Type B pancreatic cell (in vitro differentiated cells): ENCODE data around the gene GDI2. TPM values are rescaled to one million over a fixed set of nuclear protein-coding genes. Genes with fewer than 3 reads are reported as not detected.
A peak's percentile ranks its signal among the peaks of the same experiment; 100 is the strongest.
"Not testable (repeated sequence)": the region's sequence is repeated elsewhere in the genome, so short reads cannot be mapped to it uniquely, and the experiment has no call there.

ENCODE experiments used
- DNase-seq: peaks from one replicate; pipeline ENCODE4 v3.0.0; 2021; ENCODE audit warnings: mixed read lengths; ENCODE audit not compliant: unreplicated experiment; ENCODE audit errors: extremely low spot score
- H3K27ac Mint-ChIP-seq: 2 replicates; pipeline ENCODE4 v1.8.0; 2021; ENCODE audit warnings: mild to moderate bottlenecking, mixed read lengths
- H3K27me3 Mint-ChIP-seq: 2 replicates; pipeline ENCODE4 v1.8.0; 2021; ENCODE audit warnings: mixed read lengths
- H3K36me3 Mint-ChIP-seq: 2 replicates; pipeline ENCODE4 v1.8.0; 2021; ENCODE audit warnings: mixed read lengths
- H3K4me1 Mint-ChIP-seq: one replicate; pipeline ENCODE4 v1.8.0; 2021; ENCODE audit warnings: mixed read lengths; ENCODE audit not compliant: unreplicated experiment
- H3K4me3 Mint-ChIP-seq: 2 replicates; pipeline ENCODE4 v1.8.0; 2021; ENCODE audit warnings: mild to moderate bottlenecking, mixed read lengths
- H3K9me3 Mint-ChIP-seq: 2 replicates; pipeline ENCODE4 v1.8.0; 2021; ENCODE audit warnings: mixed read lengths
- total RNA-seq: library from RNA; stranded (reverse); gene quantifications from 2 replicates; pipeline ENCODE4 v1.2.1, GENCODE V29; 2021; ENCODE audit warnings: low replicate concordance
- TF ChIP-seq, protein P1 (sequence below): fragments of 200-600 bp; sonication (generic); conservative IDR thresholded peaks from 2 replicates; pipeline ENCODE4 v1.5.0; 2021; ENCODE audit warnings: antibody characterized with exemption, mild to moderate bottlenecking

GDI2 gene
- total RNA-seq, 1 donor from 2014 or later: 245 TPM

DNA sequence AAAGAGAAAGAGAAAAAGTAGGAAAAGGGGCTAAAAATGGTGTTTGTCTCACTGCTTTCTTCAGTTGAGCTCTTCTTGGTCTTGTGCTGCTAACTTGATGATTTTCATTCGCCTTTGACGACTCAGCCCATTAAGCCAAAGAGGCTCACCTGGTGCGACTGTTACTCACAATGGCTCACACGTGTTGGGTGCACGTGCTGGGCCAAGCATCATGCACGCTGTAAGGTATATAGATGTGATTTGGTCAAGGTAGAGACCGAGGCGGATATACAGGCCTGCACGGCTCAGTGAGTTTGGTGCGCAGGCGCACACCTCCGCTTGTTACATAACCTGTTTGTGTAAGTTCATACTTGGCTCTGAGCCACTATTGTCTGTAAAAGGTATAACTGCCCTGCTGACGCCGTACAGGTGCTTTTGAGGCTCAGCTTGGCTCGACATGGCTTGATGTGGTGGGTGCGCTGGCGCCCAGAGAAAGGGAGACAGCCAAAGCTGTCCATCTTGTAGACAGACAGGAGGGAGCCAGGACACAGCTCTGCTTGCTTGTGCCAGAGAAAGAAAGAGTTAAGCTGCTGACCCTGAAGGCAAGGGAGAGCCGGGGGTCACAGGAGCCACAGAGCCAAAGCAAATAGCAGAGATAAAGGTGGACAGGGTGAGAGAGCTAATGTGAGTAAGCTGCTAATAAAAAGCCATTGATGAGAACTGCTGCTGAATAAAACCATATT is 42.9 kb upstream of the GDI2 start:
- no peaks in the 10 kb centered on the region for H3K36me3 Mint-ChIP-seq

DNA sequence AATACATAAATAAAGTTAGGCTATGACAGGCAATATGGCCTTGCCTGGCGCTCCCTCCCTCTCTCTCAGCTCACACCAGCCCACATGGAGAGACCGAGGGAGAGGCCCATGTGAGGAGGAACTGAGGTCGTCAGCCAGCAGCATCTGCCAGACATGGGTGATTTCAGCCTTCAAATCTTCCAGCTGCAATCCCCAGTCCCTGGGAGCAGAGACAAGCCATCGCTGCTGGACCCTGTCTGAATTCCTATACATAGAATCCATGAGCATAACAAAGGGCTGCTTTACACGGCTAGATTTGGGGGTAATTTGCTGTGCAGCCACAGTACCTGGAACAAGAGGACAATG is 40.9 kb upstream of the GDI2 start:
- Mint-ChIP-seq H3K4me1 (no peaks in the 10 kb centered on the region), H3K4me3 (no peak overlapping the region), H3K36me3 (no peaks in the 10 kb centered on the region), H3K27ac (no peak overlapping the region), H3K27me3 (no peaks in the 10 kb centered on the region), H3K9me3 (no peaks in the 10 kb centered on the region)
- TF ChIP-seq, protein P1, sequence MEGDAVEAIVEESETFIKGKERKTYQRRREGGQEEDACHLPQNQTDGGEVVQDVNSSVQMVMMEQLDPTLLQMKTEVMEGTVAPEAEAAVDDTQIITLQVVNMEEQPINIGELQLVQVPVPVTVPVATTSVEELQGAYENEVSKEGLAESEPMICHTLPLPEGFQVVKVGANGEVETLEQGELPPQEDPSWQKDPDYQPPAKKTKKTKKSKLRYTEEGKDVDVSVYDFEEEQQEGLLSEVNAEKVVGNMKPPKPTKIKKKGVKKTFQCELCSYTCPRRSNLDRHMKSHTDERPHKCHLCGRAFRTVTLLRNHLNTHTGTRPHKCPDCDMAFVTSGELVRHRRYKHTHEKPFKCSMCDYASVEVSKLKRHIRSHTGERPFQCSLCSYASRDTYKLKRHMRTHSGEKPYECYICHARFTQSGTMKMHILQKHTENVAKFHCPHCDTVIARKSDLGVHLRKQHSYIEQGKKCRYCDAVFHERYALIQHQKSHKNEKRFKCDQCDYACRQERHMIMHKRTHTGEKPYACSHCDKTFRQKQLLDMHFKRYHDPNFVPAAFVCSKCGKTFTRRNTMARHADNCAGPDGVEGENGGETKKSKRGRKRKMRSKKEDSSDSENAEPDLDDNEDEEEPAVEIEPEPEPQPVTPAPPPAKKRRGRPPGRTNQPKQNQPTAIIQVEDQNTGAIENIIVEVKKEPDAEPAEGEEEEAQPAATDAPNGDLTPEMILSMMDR: no peak
- DNase-seq: no peak

More for the DNA sequence above, 42.9 kb upstream of the GDI2 start:
- no peaks in the 10 kb centered on the region for H3K9me3 Mint-ChIP-seq
- DNase-seq: no peak
- TF ChIP-seq, protein P1: no peak
- no peak overlapping the region for H3K4me3 Mint-ChIP-seq
- no peak overlapping the region for H3K27ac Mint-ChIP-seq
- no peaks in the 10 kb centered on the region for H3K27me3 Mint-ChIP-seq
- no peaks in the 10 kb centered on the region for H3K4me1 Mint-ChIP-seq

DNA sequence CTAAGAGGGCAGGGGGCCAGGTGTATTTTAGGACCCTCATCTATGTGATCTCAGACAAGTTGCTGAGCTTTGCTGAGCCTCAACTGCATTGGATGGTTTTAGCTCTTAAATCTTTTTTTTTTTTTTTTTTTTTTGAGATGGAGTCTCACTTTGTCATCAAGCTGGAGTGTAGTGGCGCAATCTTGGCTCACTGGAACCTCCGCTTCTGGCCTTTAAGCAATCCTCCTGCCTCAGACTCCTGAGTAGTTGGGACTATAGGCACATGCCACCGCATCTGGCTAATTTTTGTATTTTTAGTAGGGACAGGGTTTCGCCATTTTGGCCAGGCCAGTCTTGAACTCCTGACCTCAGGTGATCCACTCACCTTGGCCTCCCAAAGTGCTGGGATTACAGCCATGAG is 33.4 kb upstream of the GDI2 start:
- DNase-seq, H3K36me3 Mint-ChIP-seq, H3K9me3 Mint-ChIP-seq, H3K4me3 Mint-ChIP-seq, H3K27ac Mint-ChIP-seq, H3K27me3 Mint-ChIP-seq: not testable (repeated sequence)
- H3K4me1 Mint-ChIP-seq: peaks cover 19% of the 10 kb centered on the region

DNA sequence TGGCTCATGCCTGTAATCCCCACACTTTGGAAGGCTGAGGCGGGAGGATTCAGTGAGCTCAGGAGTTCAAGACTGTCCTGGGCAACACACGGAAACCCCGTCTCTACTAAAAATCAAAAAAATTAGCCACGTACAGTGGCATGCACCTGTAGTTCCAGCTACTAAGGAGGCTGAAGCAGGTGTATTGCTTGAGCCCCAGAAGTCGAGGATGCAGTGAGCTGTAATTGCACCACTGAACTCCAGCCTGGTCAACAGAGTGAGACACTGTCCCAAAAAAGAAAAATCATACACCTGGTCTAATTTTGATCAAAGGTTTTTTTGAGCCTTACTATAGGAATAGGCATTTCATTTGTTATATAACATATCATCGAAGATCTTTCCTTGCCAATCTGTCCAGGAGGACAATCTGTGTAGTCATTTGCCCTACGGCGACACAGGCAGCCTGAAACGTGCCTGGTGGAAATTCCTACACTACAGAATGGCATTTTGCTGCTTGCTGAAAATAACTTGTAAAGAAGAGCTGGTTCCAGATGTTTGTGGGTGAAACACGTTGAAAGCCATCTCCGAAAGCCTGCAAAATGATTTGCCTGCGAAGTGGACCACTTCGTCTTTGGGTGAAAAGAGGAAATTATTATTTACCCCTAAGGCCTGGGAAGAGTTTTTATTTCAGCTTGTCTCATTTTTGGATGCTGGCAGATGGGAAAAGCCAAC is 31.3 kb upstream of the GDI2 start:
- DNase-seq: no peak
- H3K4me3 Mint-ChIP-seq: peak overlapping the region; percentile 76

DNA sequence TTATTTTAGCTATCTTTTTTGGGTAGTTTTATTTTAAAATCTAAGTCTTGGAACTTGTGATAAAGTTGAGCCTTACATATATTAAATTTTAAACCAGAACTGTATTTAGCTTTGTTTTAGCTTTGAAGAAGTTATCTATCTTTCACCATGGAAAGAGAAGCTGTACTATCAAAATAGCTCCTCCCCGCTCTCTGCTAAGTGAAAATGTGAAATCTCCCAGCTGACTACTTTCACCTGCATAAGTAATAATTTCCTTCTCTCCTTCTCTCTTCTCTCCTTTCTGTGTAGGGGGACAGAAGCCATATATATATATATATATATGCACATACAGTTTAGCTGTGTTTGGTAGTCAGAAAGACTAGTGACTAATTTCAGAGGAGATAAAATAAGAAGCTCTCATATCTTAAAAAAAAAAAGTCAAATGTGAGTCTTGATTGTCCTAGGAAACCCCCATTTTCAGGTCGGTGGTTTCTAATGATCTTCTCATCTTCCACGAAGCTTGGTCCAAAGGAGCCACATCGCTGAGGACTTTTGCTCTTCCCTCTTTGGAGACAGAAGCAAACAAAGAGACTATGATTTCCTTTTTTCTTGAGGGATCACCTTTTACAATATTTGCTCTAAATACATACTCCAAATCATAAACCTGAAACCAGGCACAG is 30.6 kb upstream of the GDI2 start:
- Mint-ChIP-seq H3K9me3 (no peaks in the 10 kb centered on the region), H3K27ac (no peak overlapping the region), H3K4me3 (no peak overlapping the region), H3K36me3 (no peaks in the 10 kb centered on the region), H3K4me1 (peaks cover 22% of the 10 kb centered on the region), H3K27me3 (no peaks in the 10 kb centered on the region)
- TF ChIP-seq, protein P1: no peak
- no peak for DNase-seq

More for the DNA sequence above, 31.3 kb upstream of the GDI2 start:
- Mint-ChIP-seq H3K4me1 (peaks cover 22% of the 10 kb centered on the region), H3K9me3 (no peaks in the 10 kb centered on the region), H3K27ac (peak overlapping the region; percentile 29), H3K27me3 (no peaks in the 10 kb centered on the region), H3K36me3 (no peaks in the 10 kb centered on the region)
- TF ChIP-seq, protein P1: no peak

DNA sequence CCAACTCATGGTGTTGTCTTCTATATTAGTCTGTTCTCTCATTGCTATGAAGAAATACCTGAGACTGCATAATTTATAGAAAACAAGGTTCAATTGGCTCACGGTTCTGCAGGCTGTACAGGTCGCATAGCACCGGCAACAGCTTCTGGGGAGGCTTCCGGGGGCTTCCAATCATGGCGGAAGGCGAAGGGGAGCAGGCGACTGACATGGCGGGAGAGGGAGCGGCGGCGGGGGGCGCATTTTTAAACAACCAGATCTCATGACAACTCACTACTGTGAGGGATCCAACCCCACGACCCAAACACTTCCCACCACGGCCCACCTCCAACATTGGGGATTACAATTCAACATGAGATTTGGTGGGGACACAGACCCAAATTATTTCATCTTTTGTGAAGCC is 28.7 kb upstream of the GDI2 start:
- Mint-ChIP-seq H3K27ac (no peak overlapping the region), H3K9me3 (no peaks in the 10 kb centered on the region), H3K4me3 (no peak overlapping the region), H3K27me3 (no peaks in the 10 kb centered on the region), H3K36me3 (no peaks in the 10 kb centered on the region), H3K4me1 (peaks cover 22% of the 10 kb centered on the region)
- no peak for DNase-seq
- TF ChIP-seq, protein P1: no peak
